GM18508 (cell line): ENCODE results near the gene BIRC2.

Source experiments
- ATAC-seq: cut with Tn5 transposase; IDR thresholded peaks from one replicate; pipeline ENCODE4 v1.9.1; 2021; ENCODE audit warnings: moderate number of reproducible peaks; ENCODE audit not compliant: insufficient read depth, unreplicated experiment

BIRC2 gene

DNA sequence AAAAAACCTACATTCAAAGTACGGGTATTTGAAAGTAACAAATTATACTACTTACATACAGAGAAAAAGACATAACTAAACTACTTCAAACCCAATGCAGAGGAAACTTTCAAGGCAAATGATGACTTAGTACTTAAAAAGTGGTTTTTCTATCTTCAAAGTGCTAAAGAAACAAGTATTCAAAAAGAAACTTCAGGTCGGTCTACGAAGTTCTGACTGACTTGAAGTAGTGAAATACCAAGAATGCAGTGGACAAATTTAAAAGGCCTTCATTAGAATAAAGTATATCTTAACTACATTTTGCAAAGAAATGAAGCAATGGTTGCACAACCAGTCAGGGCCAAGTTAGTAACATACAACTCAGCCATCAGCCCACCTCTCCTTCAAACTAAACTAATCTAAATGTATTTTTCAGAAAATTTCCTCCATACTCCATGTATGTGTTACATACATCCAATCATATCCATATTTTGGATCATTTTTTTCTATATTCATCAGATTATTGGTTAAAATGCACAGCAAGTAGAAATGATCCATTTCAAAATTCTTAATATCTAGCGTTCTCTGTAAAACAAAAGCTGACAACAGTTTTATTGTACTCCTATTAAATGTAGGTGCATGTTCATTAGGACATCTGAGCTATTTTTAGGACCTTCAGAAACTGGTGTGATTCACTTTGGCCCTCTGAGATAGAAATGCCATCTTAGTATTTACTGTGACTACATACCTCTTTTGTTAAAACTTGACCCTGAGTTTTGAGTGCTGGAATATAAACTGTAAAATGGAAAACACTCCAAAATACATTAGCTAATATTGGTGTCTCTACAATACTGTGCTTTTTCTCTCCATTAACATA, 49.9 kb downstream of the BIRC2 start:
- no peak for ATAC-seq

GRCh38 chr11:102398297-102398696, 51.3 kb downstream of the BIRC2 start:
- ATAC-seq, result no peak

GRCh38 chr11:102399189-102399588, 52.2 kb downstream of the BIRC2 start:
- ATAC-seq, result no peak

GRCh38 chr11:102400603-102401002, 53.6 kb downstream of the BIRC2 start:
- ATAC-seq, result no peak

- no peak for ATAC-seq
These were observed 54.9 kb downstream of the BIRC2 start for GRCh38 chr11:102401905-102402304.

DNA sequence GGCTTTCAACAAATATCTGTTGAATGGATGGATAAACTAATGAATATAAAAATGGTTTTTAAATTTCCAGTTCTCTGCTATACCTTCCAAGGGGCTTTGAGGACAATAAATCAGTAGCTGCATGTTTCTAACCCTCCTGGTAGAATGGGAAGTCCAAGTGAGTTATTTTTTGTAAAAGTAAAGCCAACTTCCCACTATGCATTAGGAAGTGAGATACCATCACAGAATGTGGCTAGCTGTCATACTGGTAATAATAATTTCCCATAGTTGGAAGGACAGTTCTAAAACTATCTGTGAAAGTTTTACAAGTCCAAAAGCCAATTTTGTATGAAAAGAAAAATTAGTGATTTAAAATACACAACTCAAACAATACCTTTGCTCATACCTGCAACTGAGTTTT, 55.5 kb downstream of the BIRC2 start:
- no peak for ATAC-seq

- ATAC-seq, result no peak
These were observed 58.5 kb downstream of the BIRC2 start for GRCh38 chr11:102405501-102405900.

GRCh38 chr11:102406099-102406498, 59.1 kb downstream of the BIRC2 start:
- no peak for ATAC-seq

- no peak for ATAC-seq
These were observed 60.9 kb downstream of the BIRC2 start for GRCh38 chr11:102407901-102408300.

DNA sequence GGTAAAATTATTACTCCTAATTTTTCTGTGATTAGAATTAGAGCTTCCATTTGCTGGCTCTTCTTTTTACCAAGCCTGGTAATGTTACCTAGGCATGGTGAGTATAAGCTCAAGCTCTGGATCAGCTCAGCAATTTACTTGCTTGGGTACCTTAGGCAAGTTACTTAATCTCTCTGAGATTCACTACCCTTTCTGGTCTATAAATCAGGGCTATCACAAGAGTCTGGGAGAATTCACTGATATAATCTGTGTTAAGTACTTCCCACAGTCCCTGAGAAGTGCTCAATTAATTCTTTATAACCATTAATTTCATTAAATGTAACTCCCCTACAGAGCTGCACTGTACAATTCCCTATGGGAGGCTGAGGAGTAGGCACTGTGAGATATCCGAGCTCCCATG, 61.3 kb downstream of the BIRC2 start:
- ATAC-seq, result no peak

DNA sequence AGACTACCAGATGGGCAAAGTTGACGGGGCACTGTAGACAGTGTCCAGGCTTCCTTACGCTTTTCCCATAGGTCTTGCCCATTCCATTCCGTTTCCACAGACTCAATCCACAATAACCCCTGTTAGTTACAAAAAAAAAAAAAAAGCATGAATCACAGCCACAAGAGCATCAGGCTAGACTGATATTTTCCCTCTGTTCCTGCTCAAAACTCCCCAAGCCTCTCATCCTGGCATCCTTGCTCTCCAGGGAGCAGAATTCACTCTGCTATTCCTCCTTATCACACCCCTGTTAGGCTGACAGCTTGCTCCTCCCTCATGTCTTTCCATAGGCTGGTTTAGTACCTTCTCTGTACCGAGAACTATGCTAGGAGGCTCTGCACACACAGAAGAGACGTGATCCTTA, 63.4 kb downstream of the BIRC2 start:
- no peak for ATAC-seq

GRCh38 chr11:102411142-102411541, 64.1 kb downstream of the BIRC2 start:
- ATAC-seq, result no peak

GRCh38 chr11:102413497-102413896, 66.5 kb downstream of the BIRC2 start:
- no peak for ATAC-seq

- no peak for ATAC-seq
These were observed 67.5 kb downstream of the BIRC2 start for GRCh38 chr11:102414559-102414958.

DNA sequence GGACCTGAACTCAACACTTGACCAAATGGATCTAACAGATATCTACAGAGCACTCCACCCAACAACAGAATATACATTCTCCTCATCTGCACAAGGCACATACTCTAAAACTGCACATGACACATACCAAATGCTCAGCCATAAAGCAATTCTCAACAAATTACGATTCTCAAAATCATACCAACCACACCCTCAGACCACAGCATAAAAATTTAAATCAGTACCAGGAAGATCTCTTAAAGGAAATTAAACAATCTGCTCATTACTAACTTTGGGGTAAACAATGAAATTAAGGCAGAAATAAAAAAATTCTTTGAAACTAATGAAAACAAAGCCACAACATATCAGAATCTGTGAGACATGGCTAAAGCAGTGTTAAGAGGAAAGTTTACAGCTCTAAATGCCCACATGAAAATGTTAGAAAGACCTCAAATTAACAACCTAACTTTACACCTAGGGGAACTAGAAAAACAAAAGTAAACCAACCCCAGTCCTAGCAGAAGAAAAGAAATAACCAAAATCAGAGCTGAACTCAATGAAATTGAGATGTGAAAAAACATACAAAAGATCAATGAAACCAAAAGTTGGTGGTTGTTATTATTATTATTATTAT, 68.4 kb downstream of the BIRC2 start:
- no peak for ATAC-seq

DNA sequence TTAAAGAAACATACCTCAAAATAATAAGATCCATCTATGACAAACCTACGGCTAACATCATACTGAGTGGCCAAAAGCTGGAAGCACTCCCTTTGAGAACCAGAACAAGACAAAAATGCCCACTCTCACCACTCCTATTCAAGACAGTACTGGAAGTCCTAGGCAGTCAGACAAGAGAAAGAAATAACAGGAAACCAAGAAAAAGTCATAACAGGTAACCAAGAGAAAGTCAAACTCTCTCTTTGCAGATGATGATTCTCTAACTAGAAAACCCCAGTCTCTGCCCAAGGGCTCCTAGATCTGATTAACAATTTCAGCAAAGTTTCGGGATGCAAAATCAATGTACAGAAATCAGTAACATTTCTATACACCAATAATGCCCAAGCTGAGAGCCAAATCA, 70.0 kb downstream of the BIRC2 start:
- ATAC-seq, result no peak

DNA sequence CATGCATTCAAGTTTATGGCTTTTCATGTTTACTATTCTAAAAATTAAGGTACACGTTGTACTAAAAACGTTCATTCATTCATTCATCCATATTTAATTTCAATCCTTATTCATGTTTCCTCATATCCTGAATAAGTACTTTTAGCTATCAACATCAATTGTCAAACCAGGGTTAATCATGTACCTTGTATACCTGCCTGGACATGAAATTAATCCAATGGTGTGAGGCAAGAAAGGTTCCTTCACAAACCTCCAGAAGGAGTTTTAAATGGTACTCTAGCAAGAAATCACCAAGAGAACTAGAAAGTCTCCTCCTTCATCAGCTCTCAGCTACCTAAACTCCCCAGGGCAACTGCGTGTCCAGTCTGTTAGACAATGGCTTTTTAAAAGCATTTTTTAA, 72.2 kb downstream of the BIRC2 start:
- no peak for ATAC-seq

DNA sequence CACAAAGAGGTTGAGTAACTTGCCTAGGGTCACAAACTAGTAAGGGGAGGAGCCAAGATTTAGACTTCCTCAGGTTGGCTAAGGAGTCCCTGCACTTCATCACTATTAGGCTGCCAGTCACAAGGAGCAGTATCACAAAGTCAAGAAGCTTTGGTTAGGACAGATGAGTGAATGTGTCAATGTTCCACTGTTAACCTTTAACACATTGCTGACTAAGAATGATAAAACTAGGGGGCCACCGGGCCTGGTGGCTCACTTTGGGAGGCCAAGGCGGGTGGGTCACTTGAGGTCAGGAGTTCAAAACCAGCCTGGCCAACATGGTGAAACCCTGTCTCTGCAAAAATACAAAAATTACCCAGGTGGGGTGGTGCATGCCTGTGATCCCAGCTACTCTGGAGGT, 73.5 kb downstream of the BIRC2 start:
- ATAC-seq, result peak; percentile 94

DNA sequence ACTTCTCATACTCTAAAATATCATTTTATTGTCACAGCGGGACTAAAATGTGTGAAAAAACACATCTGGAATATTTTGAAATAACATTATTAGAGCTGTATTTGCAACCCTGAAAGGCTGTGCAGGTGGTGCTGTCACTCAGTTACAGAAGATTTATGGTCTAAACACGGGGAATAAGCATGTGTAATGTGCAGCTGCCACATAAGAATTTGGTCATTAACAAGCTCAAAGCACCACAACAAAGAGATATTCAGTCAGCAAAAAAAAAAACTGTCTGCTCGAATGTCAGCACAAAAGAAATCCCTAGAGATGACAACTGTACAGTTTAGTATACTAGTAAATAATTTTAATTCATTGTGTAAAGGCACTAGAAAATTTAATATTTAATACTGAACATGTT, 74.2 kb downstream of the BIRC2 start:
- no peak for ATAC-seq

- ATAC-seq, result no peak
These were observed 76.1 kb downstream of the BIRC2 start for GRCh38 chr11:102422817-102423712.

GRCh38 chr11:102423936-102424335, 76.9 kb downstream of the BIRC2 start:
- no peak for ATAC-seq
